ENCODE results near the gene STX4.

STX4 gene

GRCh38 chr16:31083981-31084380 lies 50.6 kb downstream of the STX4 start:
- Histone ChIP-seq H3F3A (ENCODE audit: insufficient read depth) (no peaks in the 10 kb centered on the region), H3K4me3 (ENCODE audit: insufficient read depth, low read length, poor library complexity, severe bottlenecking) (no peak overlapping the region), H3K9me3 (ENCODE audit: insufficient read depth, low read length) (no peaks in the 10 kb centered on the region), H3K36me3 (ENCODE audit: low read length) (no peaks in the 10 kb centered on the region), H3K9me2 (replicated peaks; ENCODE audit: insufficient read depth, low read length) (no peaks in the 10 kb centered on the region), H2AFZ (ENCODE audit: low read depth, low read length, severe bottlenecking) (no peak overlapping the region), H3K79me2 (ENCODE audit: insufficient read depth, low read length) (no peaks in the 10 kb centered on the region; the same call in 1 of the 2 replicates), H3K9ac (ENCODE audit: low read length) (no peak overlapping the region), H4K20me1 (ENCODE audit: low read depth, low read length) (no peaks in the 10 kb centered on the region), H3K4me2 (ENCODE audit: low read depth, low read length, poor library complexity, severe bottlenecking) (no peak overlapping the region), H3K27ac (ENCODE audit: low read depth, low read length) (no peak overlapping the region), H3K27me3 (ENCODE audit: low read length) (no peaks in the 10 kb centered on the region)
- TF ChIP-seq EZH2phosphoT487 (conservative IDR thresholded peaks at IDR 0.05; ENCODE audit: low read length), result no peak
- no peak for TF ChIP-seq CTCF (IDR thresholded peaks at IDR 0.05; ENCODE audit: insufficient read depth, low read length, poor library complexity, severe bottlenecking)

GRCh38 chr16:31084584-31085302 lies 51.4 kb downstream of the STX4 start:
- H3K27ac ChIP-seq (ENCODE audit: low read depth, low read length), result no peak overlapping the region
- H3F3A ChIP-seq (ENCODE audit: insufficient read depth), result no peaks in the 10 kb centered on the region
- no peaks in the 10 kb centered on the region for H3K36me3 ChIP-seq (ENCODE audit: low read length)
- H3K4me2 ChIP-seq (ENCODE audit: low read depth, low read length, poor library complexity, severe bottlenecking), result no peak overlapping the region
- no peaks in the 10 kb centered on the region; the same call in 1 of the 2 replicates for H3K79me2 ChIP-seq (ENCODE audit: insufficient read depth, low read length)
- TF ChIP-seq EZH2phosphoT487 (conservative IDR thresholded peaks at IDR 0.05; ENCODE audit: low read length), result no peak
- TF ChIP-seq CTCF (IDR thresholded peaks at IDR 0.05; ENCODE audit: insufficient read depth, low read length, poor library complexity, severe bottlenecking), result no peak
- no peaks in the 10 kb centered on the region for H4K20me1 ChIP-seq (ENCODE audit: low read depth, low read length)
- H2AFZ ChIP-seq (ENCODE audit: low read depth, low read length, severe bottlenecking), result no peak overlapping the region
- no peaks in the 10 kb centered on the region for H3K27me3 ChIP-seq (ENCODE audit: low read length)
- no peak overlapping the region for H3K9ac ChIP-seq (ENCODE audit: low read length)
- no peak overlapping the region for H3K4me3 ChIP-seq (ENCODE audit: insufficient read depth, low read length, poor library complexity, severe bottlenecking)
- no peaks in the 10 kb centered on the region for H3K9me3 ChIP-seq (ENCODE audit: insufficient read depth, low read length)
- H3K9me2 ChIP-seq (replicated peaks; ENCODE audit: insufficient read depth, low read length), result no peaks in the 10 kb centered on the region

- Histone ChIP-seq H3K9me2 (replicated peaks; ENCODE audit: insufficient read depth, low read length) (no peaks in the 10 kb centered on the region), H3F3A (ENCODE audit: insufficient read depth) (no peaks in the 10 kb centered on the region), H3K4me2 (ENCODE audit: low read depth, low read length, poor library complexity, severe bottlenecking) (no peak overlapping the region), H3K36me3 (ENCODE audit: low read length) (no peaks in the 10 kb centered on the region), H3K9me3 (ENCODE audit: insufficient read depth, low read length) (no peaks in the 10 kb centered on the region), H2AFZ (ENCODE audit: low read depth, low read length, severe bottlenecking) (no peak overlapping the region), H4K20me1 (ENCODE audit: low read depth, low read length) (no peaks in the 10 kb centered on the region), H3K27ac (ENCODE audit: low read depth, low read length) (no peak overlapping the region), H3K4me3 (ENCODE audit: insufficient read depth, low read length, poor library complexity, severe bottlenecking) (no peak overlapping the region), H3K9ac (ENCODE audit: low read length) (no peak overlapping the region), H3K79me2 (ENCODE audit: insufficient read depth, low read length) (no peaks in the 10 kb centered on the region), H3K27me3 (ENCODE audit: low read length) (no peaks in the 10 kb centered on the region)
- TF ChIP-seq EZH2phosphoT487 (conservative IDR thresholded peaks at IDR 0.05; ENCODE audit: low read length), result no peak
- no peak for TF ChIP-seq CTCF (IDR thresholded peaks at IDR 0.05; ENCODE audit: insufficient read depth, low read length, poor library complexity, severe bottlenecking)
These were observed 52.1 kb downstream of the STX4 start for GRCh38 chr16:31085411-31085810.

Data from SU-DHL-6 (cell line).